Activated CD8-positive, alpha-beta memory T cell treated with anti-CD3 and anti-CD28 coated beads, Interleukin-2, amount 50 U/mL, for 1 hour (primary cell): ENCODE results near the gene MXD1.

Experiments
- DNase-seq: peaks from one replicate; pipeline ENCODE4 v3.0.0-alpha.2; 2020; ENCODE audit errors: extremely low read depth

MXD1 gene

DNA sequence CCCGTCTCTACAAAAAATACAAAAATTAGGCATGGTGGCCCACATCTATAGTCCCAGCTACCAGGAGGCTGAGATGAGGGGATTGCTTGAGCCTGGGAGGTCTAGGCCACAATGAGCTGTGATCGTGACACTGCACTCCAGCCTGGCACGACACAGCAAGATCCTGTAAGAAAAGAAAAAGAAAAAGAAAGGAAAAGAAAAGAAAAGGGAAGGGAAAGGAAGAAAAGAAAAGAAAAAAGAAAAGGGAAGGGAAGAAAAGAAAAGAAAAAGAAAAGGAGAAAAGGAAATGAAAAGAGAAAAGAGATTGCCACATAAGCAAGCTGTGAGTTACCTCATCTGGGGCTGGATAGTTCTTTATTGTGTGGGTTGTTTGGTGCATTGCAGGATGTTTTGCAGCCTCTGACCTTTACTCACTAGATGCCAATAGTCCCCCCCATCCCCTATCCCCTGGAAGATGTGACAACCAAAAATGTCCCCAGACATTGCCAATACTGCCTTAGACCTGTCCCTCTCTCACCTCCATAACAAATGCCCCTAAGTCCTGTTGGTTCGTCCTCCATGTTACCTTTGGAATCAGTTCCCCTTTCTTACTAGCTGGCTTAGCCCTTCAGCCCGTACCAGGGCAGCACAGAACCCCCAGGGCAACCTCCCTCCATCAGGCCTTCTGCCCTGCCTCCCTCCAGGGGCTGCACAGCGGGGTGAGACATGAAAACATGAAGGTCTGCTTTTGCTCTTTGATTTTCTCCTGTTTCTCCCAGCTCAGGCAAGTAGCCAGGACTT lies 37.6 kb downstream of the MXD1 start:
- DNase-seq: no peak

GRCh38 chr2:69954084-69954483 lies 39.2 kb downstream of the MXD1 start:
- DNase-seq: no peak

- DNase-seq: no peak
Measured at GRCh38 chr2:69955029-69955428, 40.1 kb downstream of the MXD1 start.

- DNase-seq: no peak
Measured at GRCh38 chr2:69956475-69956979, 41.6 kb downstream of the MXD1 start.

GRCh38 chr2:69957965-69958364 lies 43.1 kb downstream of the MXD1 start:
- no peak for DNase-seq

- DNase-seq: no peak
Measured at GRCh38 chr2:69958480-69958879, 43.6 kb downstream of the MXD1 start.

DNA sequence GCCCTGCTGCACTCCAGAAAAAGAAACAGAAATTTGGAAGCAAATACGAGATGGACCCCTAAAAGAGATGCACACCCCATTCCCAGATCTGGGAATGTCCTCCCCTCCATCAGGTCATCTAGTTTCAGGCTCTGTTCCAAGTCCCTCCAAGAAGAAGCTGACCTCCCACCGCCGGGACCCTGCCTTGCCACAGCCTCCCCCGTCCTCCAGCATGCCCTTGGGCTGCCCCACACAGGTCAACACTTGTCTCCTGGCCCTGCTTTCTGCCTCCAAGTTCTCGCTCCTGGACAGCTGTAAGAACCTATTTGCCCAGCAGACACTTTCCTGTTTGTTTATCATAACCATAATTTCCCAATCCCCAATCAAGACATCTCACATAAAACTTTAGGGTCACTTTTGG lies 44.5 kb downstream of the MXD1 start:
- DNase-seq: no peak

- no peak for DNase-seq
Measured at GRCh38 chr2:69960821-69961220, 45.9 kb downstream of the MXD1 start.

GRCh38 chr2:69961496-69961895 lies 46.6 kb downstream of the MXD1 start, which contains the start of gene ASPRV1:
ASPRV1 (minus strand) TSS chr2:69961631; CDS start chr2:69961436, 195 bp downstream.
- DNase-seq: no peak

DNA sequence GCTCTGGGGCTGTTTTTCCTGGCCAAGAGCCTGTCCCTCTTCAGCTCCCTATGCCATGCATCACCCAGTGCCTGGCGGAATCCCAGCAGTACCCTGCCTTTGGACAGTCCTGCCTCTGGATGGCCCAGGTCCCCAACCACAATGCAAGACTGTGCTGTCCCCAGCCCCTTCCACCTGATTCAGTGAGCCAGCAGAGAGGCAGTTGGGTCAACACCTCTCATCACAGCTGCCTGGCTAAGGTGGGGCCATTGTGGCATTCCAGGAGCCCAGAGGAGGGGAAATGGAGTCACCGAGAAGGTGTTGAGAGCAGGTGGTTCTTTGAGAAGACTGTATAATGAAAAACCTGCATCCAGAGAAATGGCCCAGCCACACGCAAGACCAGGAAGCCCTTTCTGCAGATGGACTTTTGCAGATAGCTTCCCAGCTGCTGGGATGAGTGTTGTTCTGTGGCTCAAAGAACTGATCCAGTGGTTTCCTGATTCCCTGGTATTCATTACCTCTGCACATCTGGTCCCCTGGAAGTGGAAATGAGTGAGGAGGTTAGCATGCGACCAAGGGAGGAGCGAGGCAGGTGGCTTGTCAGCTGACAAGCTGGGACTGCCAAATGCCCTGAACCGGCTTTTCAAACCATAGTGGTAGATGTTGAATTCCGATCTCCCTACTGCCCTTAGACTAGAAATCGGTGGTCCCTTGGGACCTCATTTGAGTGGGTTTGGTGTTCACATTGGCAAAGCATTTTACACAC lies 48.2 kb downstream of the MXD1 start:
- DNase-seq: no peak

DNA sequence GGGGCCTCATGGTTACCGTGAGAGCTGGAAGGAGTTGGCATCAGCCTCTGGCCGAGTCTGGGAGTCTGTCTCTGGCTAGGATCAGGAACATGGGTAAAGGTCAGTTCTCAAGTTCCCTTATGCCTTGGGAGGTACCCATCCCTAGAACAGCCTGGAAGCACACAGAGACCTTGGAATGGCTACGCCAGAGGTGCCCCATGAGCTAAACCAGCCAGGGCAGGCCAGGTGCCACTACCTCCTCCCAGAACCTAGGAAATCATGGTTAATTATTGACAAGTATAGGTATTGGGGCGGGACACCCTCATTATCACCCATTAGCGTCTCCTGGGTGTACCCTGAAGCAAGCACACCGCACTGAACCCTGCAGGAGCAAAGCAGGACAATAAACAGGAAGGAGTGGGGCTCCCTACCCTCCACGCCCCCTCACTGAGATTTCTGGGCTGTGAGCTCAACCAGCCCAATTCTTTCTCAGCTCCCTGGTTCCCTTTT lies 49.5 kb downstream of the MXD1 start:
- DNase-seq: no peak

DNA sequence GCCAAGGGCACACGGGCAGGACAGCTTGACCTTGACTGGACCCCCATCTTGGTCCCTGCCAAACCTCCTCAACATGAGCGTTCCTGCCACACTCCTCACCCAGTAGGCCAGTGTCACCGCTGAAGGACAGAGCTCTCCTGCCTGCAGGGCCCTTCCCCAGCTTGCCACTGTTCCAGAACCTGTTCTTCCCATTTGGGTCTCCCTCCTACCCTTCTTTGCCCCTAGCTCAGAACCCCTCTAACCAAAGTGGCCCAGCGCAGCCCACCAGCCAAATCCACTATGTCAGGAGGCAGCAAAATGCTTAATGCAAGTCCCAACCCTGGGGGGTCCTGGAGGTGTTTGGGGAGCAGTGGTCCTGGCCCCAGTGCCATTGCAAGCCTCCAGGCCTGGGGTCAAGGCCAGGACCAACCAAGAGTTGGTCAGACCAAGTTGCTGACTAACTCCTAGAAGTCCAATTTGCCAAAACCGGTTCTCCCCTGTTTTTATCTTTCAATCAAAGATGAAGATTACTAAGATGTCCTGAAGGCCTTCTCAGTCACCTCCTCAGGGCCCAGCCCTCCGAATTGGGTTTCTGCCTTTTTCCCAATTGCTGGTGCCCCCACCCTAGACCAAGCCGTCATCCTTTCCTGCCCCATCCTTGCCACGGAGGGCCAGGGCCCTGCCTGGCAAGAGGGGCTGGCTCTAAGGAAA lies 51.0 kb downstream of the MXD1 start:
- DNase-seq: no peak

DNA sequence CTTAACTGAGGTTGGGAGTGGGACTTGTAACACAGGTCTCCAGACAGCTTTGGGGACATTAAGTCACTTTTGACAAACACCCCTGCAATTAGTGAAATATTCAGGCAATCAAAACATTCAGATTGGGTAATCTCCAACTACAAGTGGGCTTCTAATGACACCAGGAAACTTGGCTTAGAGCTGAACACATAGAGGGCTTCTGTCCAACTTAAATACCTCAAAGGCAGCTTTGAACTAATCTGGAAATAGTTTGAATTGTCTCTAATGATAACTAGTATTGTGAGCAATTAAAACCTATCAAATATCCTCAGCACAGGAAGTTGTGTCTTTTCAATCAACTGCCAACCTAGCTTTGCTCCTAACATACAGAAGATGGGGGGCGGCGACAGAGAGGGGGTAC lies 51.6 kb downstream of the MXD1 start:
- DNase-seq: no peak

- no peak for DNase-seq
Measured at GRCh38 chr2:69968609-69969008, 53.7 kb downstream of the MXD1 start.

DNA sequence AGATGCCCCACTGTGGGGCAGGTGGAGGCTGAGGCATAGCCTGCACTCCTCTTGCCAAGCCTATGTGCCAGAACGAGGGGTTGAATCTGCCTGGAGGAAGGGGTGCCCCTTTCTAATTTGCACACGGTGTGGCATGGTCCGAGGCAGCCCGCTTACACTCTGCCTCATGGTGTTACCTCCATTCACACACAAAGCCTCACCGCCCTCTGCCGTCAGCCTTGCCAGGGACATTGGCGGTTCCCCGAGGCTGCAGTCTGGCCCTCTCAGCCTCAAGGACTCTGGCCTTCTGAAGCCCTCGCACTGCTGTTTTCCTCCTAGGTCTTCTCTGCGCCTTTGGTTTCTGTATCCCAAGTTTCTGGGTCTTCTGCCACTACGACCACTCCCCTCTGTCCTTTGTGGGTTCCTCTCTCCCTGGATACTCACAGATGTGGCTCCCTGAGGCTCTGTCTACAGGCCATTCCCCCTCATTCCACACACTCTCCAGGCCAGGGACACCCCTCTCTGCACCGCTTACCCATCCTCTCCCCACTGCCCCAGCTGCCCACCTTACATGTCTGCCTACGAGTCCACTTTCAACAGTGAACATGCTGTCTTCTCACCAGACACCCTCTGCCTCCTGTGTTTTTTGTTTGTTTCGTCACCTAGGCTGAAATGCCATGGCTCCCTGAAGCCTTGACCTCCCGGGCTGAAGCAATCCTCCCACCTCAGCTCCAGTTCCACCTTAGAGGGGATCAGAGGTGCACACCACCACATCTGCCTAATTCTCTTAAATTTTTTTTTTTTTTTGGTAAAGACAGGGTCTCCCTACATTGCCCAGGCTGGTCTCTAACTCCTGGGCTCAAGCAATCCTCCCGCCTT lies 54.4 kb downstream of the MXD1 start:
- DNase-seq: no peak

DNA sequence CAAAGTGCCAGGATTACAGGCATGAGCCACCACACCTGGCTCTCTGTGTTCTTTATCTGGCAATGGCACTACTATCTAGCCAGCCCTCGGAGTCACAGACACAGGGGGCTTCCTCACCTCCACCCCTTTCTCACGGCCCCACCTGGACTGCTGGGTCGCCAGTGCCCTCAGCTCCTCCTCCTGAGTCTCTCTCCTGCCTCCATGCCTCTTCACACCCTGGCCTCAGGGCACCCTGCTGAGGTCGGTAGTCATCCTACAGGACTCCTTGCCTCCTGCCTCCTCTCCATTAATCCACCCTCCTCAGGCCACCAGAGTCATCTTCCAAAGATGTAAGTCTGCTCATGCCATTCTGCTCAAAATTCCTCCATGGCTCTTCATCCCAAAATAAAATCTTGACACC lies 55.1 kb downstream of the MXD1 start:
- no peak for DNase-seq

- no peak for DNase-seq
Measured at GRCh38 chr2:69972822-69973221, 57.9 kb downstream of the MXD1 start.

- DNase-seq: no peak
Measured at GRCh38 chr2:69973335-69973735, 58.4 kb downstream of the MXD1 start.

DNA sequence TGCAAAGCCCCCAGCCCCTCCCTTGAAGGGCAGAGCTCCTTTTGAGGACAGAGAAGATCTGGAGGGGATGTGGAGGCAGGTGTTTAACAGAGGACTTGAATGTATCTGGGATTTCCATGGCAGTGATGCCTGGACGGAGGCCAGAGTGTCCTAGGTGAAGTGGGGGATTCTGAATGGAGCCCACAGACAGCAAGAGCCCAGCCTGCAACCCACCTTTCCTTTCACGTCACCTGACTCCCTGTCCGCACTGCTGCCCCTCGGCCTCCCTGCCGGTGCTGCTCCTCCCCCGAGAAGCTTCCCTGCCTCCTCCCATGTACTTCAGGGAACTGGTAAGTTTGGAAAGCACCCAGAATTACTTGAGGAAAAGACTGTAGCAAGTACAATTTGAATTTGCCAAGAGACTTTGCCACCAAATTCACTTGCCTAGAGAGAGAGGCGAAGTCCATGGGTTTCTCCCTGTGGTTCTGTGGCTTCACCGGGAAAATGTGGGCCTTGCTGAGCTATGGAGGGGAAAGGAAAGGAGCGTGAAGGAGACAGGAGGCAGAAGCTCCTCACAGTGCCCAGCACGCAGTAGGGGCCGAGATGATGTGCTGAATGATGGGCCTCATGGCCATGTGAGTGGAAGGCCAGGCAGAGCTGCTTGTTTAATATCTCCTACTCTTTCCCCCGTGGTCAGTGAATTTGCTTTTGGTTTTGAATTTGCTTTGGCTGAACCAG lies 60.4 kb downstream of the MXD1 start:
- no peak for DNase-seq

- no peak for DNase-seq
Measured at GRCh38 chr2:69975853-69976462, 61.0 kb downstream of the MXD1 start.
